OCI-LY1 (cell line): ENCODE results near the gene NUAK1.

ENCODE experiments used
- H2AFZ ChIP-seq: fragments of 200-600 bp; sonication (generic), shearing (Covaris generic); 2 replicates; pipeline ENCODE4 v1.6.0; 2014; ENCODE audit warnings: antibody characterized with exemption, mild to moderate bottlenecking, low read length
- H3F3A ChIP-seq: fragments of 200-600 bp; sonication (generic), shearing (Covaris generic); 2 replicates; pipeline ENCODE4 v1.6.0; 2014; ENCODE audit warnings: mild to moderate bottlenecking, antibody characterized with exemption, low read length, moderate library complexity; ENCODE audit not compliant: insufficient read depth
- H3K27ac ChIP-seq: fragments of 200-600 bp; sonication (generic); 2 replicates; pipeline ENCODE4 v1.5.1; 2014; ENCODE audit warnings: low read length, mixed run types, mild to moderate bottlenecking, low read depth; ENCODE audit not compliant: poor library complexity, severe bottlenecking
- H3K27me3 ChIP-seq: fragments of 200-600 bp; sonication (generic); 2 replicates; pipeline ENCODE4 v1.6.0; 2014; ENCODE audit warnings: antibody characterized with exemption, mild to moderate bottlenecking, low read length, moderate library complexity; ENCODE audit not compliant: insufficient read depth
- H3K36me3 ChIP-seq: fragments of 200-600 bp; sonication (generic); 2 replicates; pipeline ENCODE4 v1.6.1; 2014; ENCODE audit warnings: mild to moderate bottlenecking, antibody characterized with exemption, low read length, moderate library complexity, mixed read lengths; ENCODE audit not compliant: insufficient read depth
- H3K4me1 ChIP-seq: fragments of 200-600 bp; sonication (generic); 2 replicates; pipeline ENCODE4 v1.5.1; 2014; ENCODE audit warnings: mild to moderate bottlenecking, low read length, moderate library complexity; ENCODE audit not compliant: insufficient read depth, severe bottlenecking
- H3K4me2 ChIP-seq: fragments of 200-600 bp; sonication (generic), shearing (Covaris generic); 2 replicates; pipeline ENCODE4 v1.6.1; 2014; ENCODE audit warnings: low read length
- H3K4me3 ChIP-seq: fragments of 200-600 bp; sonication (generic); 2 replicates; pipeline ENCODE4 v1.5.1; 2014; ENCODE audit warnings: low read length, low read depth, mild to moderate bottlenecking, mixed read lengths; ENCODE audit not compliant: poor library complexity, severe bottlenecking
- H3K79me2 ChIP-seq: fragments of 200-600 bp; shearing (Covaris generic); 2 replicates; pipeline ENCODE4 v1.6.1; 2016; ENCODE audit warnings: mixed run types, low read length, mixed read lengths; ENCODE audit not compliant: insufficient read depth
- H3K9ac ChIP-seq: fragments of 200-600 bp; sonication (generic), shearing (Covaris generic); 2 replicates; pipeline ENCODE4 v1.6.1; 2014; ENCODE audit warnings: mild to moderate bottlenecking, low read length, mixed read lengths
- H3K9me2 ChIP-seq: fragments of 200-600 bp; sonication (generic), shearing (Covaris generic); 2 replicates; pipeline ENCODE4 v1.6.1; 2014; ENCODE audit warnings: low read depth, mild to moderate bottlenecking, low read length, mixed read lengths
- H3K9me3 ChIP-seq: fragments of 200-600 bp; shearing (Covaris generic); 2 replicates; pipeline ENCODE4 v1.6.1; 2014; ENCODE audit warnings: low read length, mixed read lengths
- H4K20me1 ChIP-seq: fragments of 200-600 bp; sonication (generic), shearing (Covaris generic); 2 replicates; pipeline ENCODE4 v1.6.0; 2016; ENCODE audit warnings: mild to moderate bottlenecking, low read length; ENCODE audit not compliant: insufficient read depth
- EZH2 ChIP-seq: fragments of 200-600 bp; sonication (generic), shearing (Covaris generic); IDR thresholded peaks from 2 replicates; pipeline ENCODE4 v1.8.0; 2017; ENCODE audit warnings: borderline replicate concordance, mixed run types, mild to moderate bottlenecking, antibody characterized with exemption, low read length, moderate library complexity, mixed read lengths
- TF ChIP-seq, protein P1 (sequence below): fragments of 200-600 bp; sonication (generic), shearing (Covaris generic); IDR thresholded peaks from 2 replicates; pipeline ENCODE4 v1.5.1; 2017; ENCODE audit warnings: mild to moderate bottlenecking, antibody characterized with exemption, low read length, moderate library complexity, mixed read lengths

The NUAK1 gene

DNA sequence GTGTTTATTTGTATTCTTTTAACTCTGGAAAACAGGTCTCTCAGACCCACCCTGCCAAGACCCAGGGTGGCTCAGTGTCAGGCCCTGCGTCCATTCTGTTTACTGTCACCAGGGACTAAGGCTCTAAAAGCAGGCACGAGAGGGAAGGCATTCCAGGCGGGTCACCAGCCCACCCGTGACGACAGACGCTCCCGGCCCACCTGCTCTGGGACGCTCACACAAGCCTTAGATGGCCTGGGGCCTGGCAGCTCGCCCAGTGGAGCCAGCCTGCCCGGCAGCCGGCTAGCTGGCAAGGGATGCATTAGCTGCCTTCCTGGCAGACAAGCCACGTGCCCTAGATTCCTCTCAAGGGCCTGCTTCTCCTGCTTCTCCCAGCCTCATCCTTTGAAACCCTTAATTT is 9.2 kb upstream of the NUAK1 start:
- no peaks in the 10 kb centered on the region for H3K9me3 ChIP-seq
- no peak overlapping the region for H3K9ac ChIP-seq
- H3K4me2 ChIP-seq, result no peak overlapping the region
- H3K36me3 ChIP-seq, result no peaks in the 10 kb centered on the region
- H3K27me3 ChIP-seq, result no peaks in the 10 kb centered on the region
- no peaks in the 10 kb centered on the region for H3K4me1 ChIP-seq
- no peaks in the 10 kb centered on the region for H3F3A ChIP-seq
- no peak overlapping the region for H3K4me3 ChIP-seq
- H4K20me1 ChIP-seq, result no peaks in the 10 kb centered on the region
- no peaks in the 10 kb centered on the region for H3K79me2 ChIP-seq
- H3K27ac ChIP-seq, result no peak overlapping the region
- TF ChIP-seq, protein P1, sequence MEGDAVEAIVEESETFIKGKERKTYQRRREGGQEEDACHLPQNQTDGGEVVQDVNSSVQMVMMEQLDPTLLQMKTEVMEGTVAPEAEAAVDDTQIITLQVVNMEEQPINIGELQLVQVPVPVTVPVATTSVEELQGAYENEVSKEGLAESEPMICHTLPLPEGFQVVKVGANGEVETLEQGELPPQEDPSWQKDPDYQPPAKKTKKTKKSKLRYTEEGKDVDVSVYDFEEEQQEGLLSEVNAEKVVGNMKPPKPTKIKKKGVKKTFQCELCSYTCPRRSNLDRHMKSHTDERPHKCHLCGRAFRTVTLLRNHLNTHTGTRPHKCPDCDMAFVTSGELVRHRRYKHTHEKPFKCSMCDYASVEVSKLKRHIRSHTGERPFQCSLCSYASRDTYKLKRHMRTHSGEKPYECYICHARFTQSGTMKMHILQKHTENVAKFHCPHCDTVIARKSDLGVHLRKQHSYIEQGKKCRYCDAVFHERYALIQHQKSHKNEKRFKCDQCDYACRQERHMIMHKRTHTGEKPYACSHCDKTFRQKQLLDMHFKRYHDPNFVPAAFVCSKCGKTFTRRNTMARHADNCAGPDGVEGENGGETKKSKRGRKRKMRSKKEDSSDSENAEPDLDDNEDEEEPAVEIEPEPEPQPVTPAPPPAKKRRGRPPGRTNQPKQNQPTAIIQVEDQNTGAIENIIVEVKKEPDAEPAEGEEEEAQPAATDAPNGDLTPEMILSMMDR, result no peak
- TF ChIP-seq EZH2, result no peak
- H2AFZ ChIP-seq, result no peak overlapping the region
- no peaks in the 10 kb centered on the region for H3K9me2 ChIP-seq

GRCh38 chr12:106146987-106147386 is 8.2 kb upstream of the NUAK1 start:
- Histone ChIP-seq H3K27me3 (no peaks in the 10 kb centered on the region), H2AFZ (no peak overlapping the region), H3K9ac (no peak overlapping the region), H3K36me3 (no peaks in the 10 kb centered on the region), H3K27ac (no peak overlapping the region), H4K20me1 (no peaks in the 10 kb centered on the region), H3K4me2 (no peak overlapping the region), H3K4me1 (no peaks in the 10 kb centered on the region), H3K9me2 (no peaks in the 10 kb centered on the region), H3K79me2 (no peaks in the 10 kb centered on the region), H3K9me3 (no peaks in the 10 kb centered on the region), H3K4me3 (no peak overlapping the region), H3F3A (no peaks in the 10 kb centered on the region)
- TF ChIP-seq, protein P1, result no peak
- no peak for TF ChIP-seq EZH2

- Histone ChIP-seq H3K27ac (no peak overlapping the region), H3F3A (no peaks in the 10 kb centered on the region), H3K27me3 (no peaks in the 10 kb centered on the region), H3K9ac (no peak overlapping the region), H3K4me3 (no peak overlapping the region), H3K36me3 (no peaks in the 10 kb centered on the region), H3K4me2 (no peak overlapping the region), H3K9me2 (no peaks in the 10 kb centered on the region), H4K20me1 (no peaks in the 10 kb centered on the region), H3K4me1 (no peaks in the 10 kb centered on the region), H2AFZ (no peak overlapping the region), H3K79me2 (no peaks in the 10 kb centered on the region), H3K9me3 (no peaks in the 10 kb centered on the region)
- TF ChIP-seq, protein P1, result no peak
- no peak for TF ChIP-seq EZH2
These were observed 7.0 kb upstream of the NUAK1 start for GRCh38 chr12:106145539-106146447.
